Stomach (tissue), 4 donors: Measurements from ENCODE around the gene HSH2D.

ENCODE experiments used
- CTCF ChIP-seq, 7 experiments: fragments of 450-650 bp in 4 of 7; fragments of 200-600 bp in 3 of 7; sonication (generic) in 3 of 7; IDR thresholded peaks; one replicate each; pipeline ENCODE4 v1.5.1; 2016 to 2019; ENCODE audit warnings: antibody characterized with exemption in 7 of 7, control low read depth in 2 of 7, mild to moderate bottlenecking in 1 of 7
- POLR2AphosphoS5 ChIP-seq, 3 donors: sonication (generic); formaldehyde crosslinking; IDR thresholded peaks; one replicate each; pipeline ENCODE4 v1.6.1; 2016; ENCODE audit warnings: antibody characterized with exemption in 3 of 3

- TF ChIP-seq CTCF (IDR thresholded peaks at IDR 0.05) (no peak), POLR2AphosphoS5 (IDR thresholded peaks at IDR 0.05) (no peak)
Observed at GRCh38 chr19:16131648-16132047, 11.8 kb upstream of the HSH2D start.
